HL-60 (cell line): ENCODE data around the gene NPAS2.

Source experiments
- CTCF ChIP-seq: IDR thresholded peaks from one replicate; pipeline ENCODE4 v1.5.1; 2011; ENCODE audit warnings: low read length, control low read depth, inconsistent platforms; ENCODE audit not compliant: insufficient read depth
- GABPA ChIP-seq: IDR thresholded peaks from 2 replicates; pipeline ENCODE4 v1.6.1; 2012; ENCODE audit warnings: low read depth
- POLR2AphosphoS5 ChIP-seq: IDR thresholded peaks from 2 replicates; pipeline ENCODE4 v1.6.1; 2012; ENCODE audit warnings: low read depth
- SPI1 ChIP-seq: IDR thresholded peaks from 2 replicates; pipeline ENCODE4 v1.6.1; 2012; ENCODE audit warnings: low read depth, mild to moderate bottlenecking, borderline replicate concordance
- TF ChIP-seq, protein P1 (sequence below): IDR thresholded peaks from 2 replicates; pipeline ENCODE4 v1.6.1; 2012; ENCODE audit warnings: low read depth; ENCODE audit not compliant: insufficient replicate concordance

- TF ChIP-seq CTCF = no peak
- no peak for TF ChIP-seq POLR2AphosphoS5
- no peak for TF ChIP-seq GABPA
- TF ChIP-seq, protein P1, sequence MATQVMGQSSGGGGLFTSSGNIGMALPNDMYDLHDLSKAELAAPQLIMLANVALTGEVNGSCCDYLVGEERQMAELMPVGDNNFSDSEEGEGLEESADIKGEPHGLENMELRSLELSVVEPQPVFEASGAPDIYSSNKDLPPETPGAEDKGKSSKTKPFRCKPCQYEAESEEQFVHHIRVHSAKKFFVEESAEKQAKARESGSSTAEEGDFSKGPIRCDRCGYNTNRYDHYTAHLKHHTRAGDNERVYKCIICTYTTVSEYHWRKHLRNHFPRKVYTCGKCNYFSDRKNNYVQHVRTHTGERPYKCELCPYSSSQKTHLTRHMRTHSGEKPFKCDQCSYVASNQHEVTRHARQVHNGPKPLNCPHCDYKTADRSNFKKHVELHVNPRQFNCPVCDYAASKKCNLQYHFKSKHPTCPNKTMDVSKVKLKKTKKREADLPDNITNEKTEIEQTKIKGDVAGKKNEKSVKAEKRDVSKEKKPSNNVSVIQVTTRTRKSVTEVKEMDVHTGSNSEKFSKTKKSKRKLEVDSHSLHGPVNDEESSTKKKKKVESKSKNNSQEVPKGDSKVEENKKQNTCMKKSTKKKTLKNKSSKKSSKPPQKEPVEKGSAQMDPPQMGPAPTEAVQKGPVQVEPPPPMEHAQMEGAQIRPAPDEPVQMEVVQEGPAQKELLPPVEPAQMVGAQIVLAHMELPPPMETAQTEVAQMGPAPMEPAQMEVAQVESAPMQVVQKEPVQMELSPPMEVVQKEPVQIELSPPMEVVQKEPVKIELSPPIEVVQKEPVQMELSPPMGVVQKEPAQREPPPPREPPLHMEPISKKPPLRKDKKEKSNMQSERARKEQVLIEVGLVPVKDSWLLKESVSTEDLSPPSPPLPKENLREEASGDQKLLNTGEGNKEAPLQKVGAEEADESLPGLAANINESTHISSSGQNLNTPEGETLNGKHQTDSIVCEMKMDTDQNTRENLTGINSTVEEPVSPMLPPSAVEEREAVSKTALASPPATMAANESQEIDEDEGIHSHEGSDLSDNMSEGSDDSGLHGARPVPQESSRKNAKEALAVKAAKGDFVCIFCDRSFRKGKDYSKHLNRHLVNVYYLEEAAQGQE = no peak
- no peak for TF ChIP-seq SPI1
Measured at GRCh38 chr2:101018934-101019333, 199.0 kb downstream of the NPAS2 start.
